SKM-1 (cell line): Measurements from ENCODE around the gene KIF22.

ENCODE experiments used
- DNase-seq: peaks from one replicate; lab custom pipeline; 2025; ENCODE audit not compliant: unreplicated experiment; lab: John Stamatoyannopoulos, UW

The KIF22 gene

DNA sequence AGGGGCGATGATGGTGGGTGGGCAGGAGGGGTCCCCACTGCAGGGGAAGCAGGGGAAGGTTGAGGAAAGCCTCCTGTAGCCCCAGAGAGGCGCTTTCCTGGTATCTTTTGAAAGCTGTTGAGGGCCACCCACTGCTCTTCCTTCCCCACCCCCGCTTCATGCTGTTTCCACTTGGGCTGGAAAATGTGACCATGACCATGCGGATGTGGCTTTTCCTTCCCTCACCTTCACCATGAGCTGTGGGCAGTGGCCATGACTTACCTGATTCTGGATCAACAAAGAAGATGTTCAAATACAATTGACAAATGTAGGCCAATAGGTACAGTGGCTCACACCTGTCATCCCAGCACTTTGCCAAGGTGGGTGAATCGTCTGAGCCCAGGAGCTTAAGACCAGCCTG, 43.5 kb downstream of the KIF22 start:
- no peak for DNase-seq

DNA sequence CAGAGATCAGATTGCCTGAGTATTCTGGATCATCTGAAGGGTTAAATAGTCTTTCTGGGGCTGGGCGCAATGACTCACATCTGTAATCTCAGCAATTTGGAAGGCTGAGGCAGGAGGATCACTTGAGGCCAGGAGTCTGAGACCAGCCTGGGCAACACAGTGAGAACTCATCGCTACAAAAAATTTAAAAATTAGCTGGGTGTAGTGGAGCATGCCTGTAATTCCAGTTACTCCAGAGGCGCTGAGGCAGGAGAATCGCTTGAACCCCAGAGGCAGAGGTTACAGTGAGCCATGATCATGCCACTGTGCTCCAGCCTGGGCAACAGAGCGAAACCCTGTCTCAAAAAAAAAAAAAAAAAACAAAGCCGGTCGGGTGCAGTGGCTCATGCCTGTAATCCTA, 45.4 kb downstream of the KIF22 start:
- DNase-seq = no peak

DNA sequence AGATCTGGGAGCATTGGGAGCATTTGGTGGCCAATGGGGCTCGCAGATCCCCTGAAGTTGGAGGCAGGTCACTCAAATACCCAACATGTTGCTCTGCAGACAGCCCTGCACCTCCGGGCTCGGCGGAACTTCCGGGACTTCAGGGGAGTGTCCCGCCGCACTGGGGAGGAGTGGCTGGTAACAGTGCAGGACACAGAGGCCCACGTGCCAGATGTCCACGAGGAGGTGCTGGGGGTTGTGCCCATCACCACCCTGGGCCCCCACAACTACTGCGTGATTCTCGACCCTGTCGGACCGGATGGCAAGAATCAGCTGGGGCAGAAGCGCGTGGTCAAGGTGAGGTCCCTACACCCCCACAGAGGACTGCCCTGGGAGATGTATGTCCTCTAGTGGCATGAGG, 46.1 kb downstream of the KIF22 start:
- no peak for DNase-seq

DNA sequence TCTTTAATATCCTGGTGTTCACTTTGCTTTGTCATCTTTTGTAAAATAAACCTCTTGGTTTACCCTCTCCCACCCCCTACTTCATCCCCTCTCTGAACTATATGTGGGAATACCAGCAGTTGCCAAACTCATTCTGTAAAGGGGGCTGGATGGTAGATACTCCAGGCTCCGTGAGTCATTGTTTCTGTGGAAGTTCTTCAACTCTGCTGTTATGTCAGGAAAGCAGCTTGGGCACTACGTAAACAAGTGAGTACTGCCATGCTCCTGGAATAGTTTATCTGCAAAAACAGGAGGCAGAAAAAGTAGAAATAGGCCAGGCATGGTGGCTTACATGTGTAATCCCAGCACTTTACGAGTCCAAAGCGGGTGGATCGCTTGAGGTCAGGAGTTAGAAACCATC, 47.3 kb downstream of the KIF22 start:
- no peak for DNase-seq

DNA sequence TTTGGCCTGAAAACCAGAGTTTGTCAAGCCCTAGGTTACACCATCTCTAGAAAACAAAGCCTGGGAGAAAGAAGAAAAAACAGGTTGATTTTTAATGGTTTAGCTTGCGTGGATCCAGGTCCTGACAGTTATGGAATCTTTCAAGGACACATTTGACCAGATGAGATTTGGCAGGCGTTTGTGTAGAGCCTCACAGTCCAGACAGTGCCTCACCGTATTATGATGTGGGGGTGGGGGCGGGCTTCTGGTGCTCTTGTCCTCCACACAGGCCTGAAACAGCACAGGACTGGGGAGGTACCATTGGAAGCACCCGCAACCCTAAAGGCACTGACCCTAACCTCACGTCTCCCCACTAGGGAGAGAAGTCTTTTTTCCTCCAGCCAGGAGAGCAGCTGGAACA, 49.3 kb downstream of the KIF22 start:
- no peak for DNase-seq

DNA sequence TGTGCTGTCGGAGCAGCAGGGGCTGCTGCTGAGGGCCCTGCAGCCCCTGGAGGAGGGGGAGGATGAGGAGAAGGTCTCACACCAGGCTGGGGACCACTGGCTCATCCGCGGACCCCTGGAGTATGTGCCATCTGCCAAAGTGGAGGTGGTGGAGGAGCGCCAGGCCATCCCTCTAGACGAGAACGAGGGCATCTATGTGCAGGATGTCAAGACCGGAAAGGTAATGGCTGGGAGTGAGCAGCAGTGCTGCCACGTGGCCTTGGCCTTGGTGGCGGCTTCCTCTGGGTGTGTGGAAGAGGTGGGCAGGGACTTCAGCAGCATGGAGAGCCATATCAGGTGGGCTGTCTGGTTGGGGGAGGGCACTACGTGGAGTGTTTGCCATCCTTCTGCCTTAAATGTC, 49.7 kb downstream of the KIF22 start:
- no peak for DNase-seq

DNA sequence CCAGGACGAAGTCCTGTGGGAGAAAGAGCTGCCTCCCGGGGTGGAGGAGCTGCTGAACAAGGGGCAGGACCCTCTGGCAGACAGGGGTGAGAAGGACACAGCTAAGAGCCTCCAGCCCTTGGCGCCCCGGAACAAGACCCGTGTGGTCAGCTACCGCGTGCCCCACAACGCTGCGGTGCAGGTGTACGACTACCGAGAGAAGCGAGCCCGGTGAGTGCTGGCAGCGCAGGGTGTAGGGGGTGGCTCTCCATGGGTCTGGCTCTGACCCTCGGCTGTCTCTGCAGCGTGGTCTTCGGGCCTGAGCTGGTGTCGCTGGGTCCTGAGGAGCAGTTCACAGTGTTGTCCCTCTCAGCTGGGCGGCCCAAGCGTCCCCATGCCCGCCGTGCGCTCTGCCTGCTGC, 51.1 kb downstream of the KIF22 start:
- DNase-seq = no peak

DNA sequence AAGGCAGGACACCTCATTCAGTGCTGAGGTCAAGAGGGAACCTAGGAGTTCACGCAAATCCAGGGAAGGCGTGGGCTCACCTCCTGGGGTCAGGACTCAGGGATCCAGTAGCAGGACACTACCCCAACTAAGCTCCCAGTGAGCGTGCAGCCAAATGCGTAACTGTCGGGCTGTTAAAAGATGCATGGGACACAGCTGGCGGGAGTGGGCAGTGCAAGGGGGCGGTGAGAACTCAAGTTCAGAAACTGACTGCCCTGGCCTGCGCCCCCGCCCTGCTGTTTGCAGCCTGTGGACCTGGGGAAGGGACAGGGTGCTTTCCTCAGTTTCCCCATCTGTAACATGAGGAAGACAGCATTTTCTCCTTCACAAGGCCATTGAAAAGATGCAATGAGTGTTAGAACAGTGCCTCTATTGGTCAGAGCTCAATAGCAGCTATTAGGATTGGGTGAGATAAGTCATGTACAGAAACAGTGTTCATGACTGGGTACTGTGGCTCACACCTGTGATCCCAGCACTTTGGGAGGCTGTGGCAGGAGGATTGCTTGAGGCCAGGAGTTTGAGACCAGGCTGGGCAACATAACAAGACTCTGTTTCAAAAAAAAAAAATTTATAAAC, 52.3 kb downstream of the KIF22 start:
- no peak for DNase-seq

DNA sequence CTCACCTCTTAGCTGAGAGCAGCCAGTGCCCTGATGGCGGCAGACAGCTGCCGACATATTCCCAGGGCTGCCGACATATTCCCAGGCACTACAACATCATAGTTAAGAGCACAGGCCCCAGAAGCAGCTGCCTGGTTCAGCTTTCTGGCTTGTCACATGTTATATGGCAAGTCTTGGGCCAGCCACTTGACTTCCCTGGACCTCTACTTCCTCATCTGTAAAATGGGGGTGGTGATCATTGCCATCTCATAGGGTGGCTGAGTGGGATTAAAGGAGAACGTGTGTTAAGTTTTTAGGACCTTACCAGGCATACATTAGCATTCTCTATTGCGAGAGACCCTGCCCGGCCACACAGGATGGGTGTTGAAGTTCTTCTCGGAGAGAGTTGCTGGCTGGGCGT, 53.4 kb downstream of the KIF22 start:
- DNase-seq = no peak

DNA sequence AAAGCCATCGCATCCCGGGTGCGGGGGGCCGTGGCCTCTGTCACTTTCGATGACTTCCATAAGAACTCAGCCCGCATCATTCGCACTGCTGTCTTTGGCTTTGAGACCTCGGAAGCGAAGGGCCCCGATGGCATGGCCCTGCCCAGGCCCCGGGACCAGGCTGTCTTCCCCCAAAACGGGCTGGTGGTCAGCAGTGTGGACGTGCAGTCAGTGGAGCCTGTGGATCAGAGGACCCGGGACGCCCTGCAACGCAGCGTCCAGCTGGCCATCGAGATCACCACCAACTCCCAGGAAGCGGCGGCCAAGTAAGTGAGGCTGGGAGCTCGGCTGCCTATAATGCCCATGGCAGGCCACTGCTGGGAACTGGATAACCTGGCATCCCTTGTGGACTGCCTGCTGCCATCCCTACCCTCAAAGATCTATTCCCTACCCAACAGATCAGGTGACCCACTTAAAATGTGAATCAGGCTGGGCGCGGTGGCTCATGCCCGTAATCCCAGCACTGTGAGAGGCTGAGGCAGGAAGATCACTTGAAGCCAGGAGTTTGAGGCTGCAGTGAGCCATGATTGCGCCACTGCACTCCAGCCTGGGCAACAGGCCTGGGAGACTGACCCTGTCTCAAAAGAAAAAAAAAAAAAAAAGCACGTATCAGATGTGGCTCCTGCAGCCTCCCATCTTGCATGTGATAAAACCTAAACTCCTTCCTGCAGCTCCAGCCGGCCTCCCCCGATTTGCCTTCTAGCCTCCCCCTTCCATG, 54.2 kb downstream of the KIF22 start:
- no peak for DNase-seq

DNA sequence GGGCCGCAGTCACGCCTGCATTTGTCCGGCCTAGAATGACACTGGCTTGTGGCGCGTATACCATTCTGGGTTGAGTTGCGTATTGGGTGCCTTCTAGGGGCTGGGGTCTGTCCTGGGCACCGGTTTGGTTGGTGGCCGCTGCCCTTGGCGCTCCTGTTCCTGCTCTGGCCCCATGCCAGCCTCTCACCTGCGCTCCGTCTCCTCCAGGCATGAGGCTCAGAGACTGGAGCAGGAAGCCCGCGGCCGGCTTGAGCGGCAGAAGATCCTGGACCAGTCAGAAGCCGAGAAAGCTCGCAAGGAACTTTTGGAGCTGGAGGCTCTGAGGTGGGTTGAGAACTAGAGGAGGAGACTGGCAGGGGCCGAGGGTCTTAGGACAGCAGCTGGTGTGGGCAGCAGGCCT, 55.1 kb downstream of the KIF22 start:
- DNase-seq = no peak

DNA sequence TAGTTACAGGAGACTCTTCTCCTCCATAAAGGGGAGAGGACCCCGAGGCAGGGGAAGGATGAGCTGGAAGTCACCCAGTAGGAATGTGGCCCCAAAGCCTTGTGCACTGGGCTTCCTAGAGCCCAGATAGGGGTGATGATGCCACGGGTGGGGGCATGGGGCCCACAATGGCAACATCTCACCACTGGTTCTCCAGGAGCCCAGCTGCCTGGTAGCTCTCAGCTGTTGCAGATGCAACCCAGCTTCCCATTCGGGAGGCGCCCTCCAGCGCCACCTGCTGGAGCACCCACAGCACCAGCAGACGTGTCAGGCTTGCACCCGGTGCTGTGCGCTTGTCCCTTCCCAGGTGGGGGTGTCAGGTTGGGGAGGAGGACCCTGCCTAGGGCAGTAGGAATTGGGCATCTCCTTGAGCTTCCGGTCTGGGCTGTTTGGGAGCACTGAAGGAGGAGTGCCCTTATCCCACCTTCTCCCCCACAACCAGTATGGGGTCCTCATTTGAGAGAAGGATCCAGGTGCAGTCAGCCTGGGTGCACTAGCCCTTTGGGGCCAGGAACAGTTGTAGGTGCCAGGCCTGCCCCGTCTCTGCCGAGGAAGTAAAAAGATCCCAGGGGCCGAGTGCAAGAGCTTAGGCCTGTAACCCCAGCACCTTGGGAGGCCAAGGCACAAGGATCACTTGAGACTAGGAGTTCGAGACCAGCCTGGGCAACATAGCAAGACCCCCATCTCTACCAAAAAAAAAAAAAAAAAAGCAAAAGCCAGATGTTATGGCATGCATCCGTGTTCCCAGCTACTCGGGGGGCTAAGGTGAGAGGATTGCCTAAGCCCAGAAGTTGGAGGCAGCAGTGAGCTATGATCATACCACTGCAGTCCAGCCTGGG, 58.1 kb downstream of the KIF22 start:
- peak; percentile 39 for DNase-seq

DNA sequence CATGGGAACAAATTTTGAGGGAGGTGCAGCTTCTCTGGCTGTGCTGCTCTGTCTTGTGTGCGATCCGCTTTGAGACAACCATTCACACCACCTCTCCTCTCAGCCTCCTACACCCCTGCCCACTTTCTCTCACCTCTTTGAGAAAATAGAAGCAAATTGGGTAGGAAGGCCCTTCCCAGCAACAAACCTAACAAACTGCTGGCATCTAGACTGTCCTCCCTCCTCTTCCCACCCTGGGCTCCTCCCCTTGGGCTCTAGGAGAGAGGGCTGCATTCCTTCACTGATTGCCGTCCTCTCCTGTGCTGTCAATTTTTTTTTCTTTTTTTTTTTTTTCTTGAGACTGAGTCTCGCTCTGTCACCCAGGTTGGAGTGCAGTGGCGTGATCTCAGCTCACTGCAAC, 59.0 kb downstream of the KIF22 start:
- no peak for DNase-seq

DNA sequence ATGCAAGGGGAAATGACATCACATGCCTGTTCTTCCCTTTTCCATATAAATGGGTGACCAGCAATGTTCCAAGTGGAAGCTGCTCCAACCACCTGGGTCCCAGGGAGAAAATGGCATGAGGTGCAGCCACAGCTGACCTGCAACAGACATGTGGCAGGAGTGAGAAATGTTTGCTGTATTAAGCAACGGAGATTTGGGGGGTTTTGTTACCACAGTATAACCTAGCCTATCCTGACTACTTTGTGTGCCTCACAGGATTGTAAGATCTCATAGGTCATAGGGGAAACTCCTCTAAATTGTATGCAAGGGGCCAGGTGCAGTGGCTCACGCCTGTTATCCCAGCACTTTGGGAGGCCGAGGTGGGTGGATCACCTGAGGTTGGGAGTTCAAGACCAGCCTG, 60.4 kb downstream of the KIF22 start:
- no peak for DNase-seq

DNA sequence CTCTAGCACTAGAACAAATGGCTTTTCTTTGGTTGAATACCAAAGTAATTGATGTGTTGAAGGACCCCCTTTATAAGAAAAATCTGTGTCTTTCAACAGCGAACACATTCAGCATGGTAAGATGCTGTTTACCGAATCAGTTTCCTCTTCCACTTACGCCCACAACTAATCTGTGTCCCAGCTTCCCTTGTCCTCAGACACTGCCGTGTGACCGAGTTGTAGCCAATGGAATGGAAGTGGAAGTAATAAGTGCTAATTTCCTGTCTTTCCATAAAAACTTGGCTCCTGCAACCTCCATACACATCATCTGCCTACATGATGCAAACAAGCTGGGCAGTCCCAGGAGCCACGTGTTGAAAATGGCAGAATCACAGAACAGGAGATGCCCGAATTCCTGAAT, 62.1 kb downstream of the KIF22 start:
- DNase-seq = no peak

DNA sequence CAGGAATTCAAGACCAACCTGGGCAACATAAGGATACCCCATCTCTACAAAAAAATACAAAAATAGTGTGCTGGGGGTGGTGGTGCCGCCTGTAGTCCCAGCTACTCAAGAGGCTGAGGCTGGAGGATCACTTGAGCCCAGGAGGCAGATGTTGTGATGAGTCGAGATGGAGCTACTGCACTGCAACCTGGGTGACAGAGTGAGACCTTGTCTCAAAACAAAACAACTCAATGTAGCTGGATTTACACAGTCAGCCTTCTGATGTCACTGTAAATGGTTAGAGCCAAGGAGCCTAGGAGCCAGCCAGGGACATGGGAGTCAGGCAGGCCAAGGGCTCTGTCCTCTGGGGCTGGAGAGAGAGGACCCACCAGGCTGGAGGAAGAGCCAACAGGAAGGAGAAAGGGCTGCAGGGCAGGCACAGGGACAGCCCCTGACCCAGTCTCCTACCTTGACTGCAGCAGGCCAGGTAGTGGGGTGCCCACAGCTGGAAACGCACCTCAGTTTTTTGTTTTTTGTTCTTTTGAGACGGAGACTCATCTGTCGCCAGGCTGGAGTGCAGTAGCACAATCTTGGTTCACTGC, 64.1 kb downstream of the KIF22 start:
- DNase-seq = no peak
